Activated B cell treated with CpG ODN at 0.5 μM for 24 hours (primary cell): ENCODE measurements around the gene AFAP1L2. TPM values are rescaled to one million over a fixed set of nuclear protein-coding genes. Genes with fewer than 3 reads are reported as not detected.

Source experiments
- ATAC-seq: fragments of 200-7000 bp; cut with Tn5 transposase; one replicate; pipeline ENCODE4 v1.10.0; 2021; ENCODE audit warnings: low read depth, mild to moderate bottlenecking, moderate library complexity
- CTCF ChIA-PET: fragments of 350-600 bp; sonication (Branson Sonifier 250); formaldehyde crosslinking; loops from one replicate; lab custom pipeline; 2021; ENCODE audit warnings: antibody characterized with exemption; lab: Charles Lee
- POLR2A ChIA-PET: fragments of 350-600 bp; sonication (Branson Sonifier 250); formaldehyde crosslinking; loops from one replicate; lab custom pipeline; 2021; ENCODE audit warnings: antibody characterized with exemption; lab: Charles Lee
- DNase-seq: peaks from one replicate; pipeline ENCODE4 v3.0.0; 2022
- H3K27ac Mint-ChIP-seq: one replicate; pipeline ENCODE4 v1.8.0; 2020; ENCODE audit warnings: mixed read lengths
- H3K27me3 Mint-ChIP-seq: one replicate; pipeline ENCODE4 v1.8.0; 2021; ENCODE audit warnings: mixed read lengths
- H3K36me3 Mint-ChIP-seq: one replicate; pipeline ENCODE4 v1.8.0; 2021; ENCODE audit warnings: low read depth, mixed read lengths
- H3K4me1 Mint-ChIP-seq: one replicate; pipeline ENCODE4 v1.8.0; 2021; ENCODE audit warnings: mixed read lengths
- H3K4me3 Mint-ChIP-seq: one replicate; pipeline ENCODE4 v1.8.0; 2020; ENCODE audit warnings: mild to moderate bottlenecking, mixed read lengths
- H3K9me3 Mint-ChIP-seq: one replicate; pipeline ENCODE4 v1.8.0; 2020; ENCODE audit warnings: mixed read lengths
- intact Hi-C: fragments of 100-400 bp; cut with micrococcal nuclease; formaldehyde crosslinking; loops from one replicate; pipeline ENCODE4 v1.15.1; 2024
- total RNA-seq: library from RNA; stranded (reverse); gene quantifications from 2 replicates; pipeline ENCODE4 v1.2.3, GENCODE V29; 2022
- TF ChIP-seq, protein P1 (sequence below): fragments of 200-600 bp; IDR thresholded peaks from one replicate; pipeline ENCODE4 v1.8.0; 2022; ENCODE audit warnings: antibody characterized with exemption, mild to moderate bottlenecking

AFAP1L2 gene
- total RNA-seq, 1 donor from 2014 or later, result 0.89 TPM

DNA sequence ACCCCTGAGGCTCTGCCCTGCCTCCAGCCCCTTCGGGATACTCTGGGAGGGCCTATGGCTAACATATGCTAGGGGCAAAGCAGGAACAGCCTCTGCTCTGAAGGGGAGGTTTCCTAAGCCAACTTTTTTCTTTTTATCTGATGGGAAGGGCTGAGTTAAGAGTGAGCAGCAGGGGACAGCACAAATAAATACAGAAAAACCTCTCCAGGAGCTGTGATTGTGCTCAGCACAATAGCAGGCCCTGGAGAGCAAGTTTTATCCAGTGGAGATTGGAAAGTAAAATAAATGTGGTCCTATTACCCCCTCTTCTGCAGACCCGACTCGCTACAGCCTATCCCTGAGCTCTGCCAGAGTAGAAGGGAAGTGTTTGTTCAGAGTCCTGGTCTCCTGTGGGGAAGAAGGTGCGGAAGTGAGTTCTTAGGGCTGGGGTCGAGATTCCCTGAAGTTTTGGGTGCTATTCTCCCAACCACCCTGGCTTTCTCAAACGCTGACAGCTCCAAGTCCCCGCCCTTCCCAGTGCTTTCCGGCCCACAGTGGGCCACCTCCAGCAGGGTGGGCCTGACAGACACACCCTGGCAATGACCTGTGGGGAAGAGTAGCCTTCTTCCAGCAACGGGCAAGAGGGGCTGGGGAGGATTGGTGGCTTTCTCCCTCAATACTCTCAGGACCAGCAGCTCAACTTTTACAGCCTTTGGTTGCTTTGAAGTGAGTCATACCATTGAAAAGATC, 23.0 kb upstream of the AFAP1L2 start:
- TF ChIP-seq, protein P1, sequence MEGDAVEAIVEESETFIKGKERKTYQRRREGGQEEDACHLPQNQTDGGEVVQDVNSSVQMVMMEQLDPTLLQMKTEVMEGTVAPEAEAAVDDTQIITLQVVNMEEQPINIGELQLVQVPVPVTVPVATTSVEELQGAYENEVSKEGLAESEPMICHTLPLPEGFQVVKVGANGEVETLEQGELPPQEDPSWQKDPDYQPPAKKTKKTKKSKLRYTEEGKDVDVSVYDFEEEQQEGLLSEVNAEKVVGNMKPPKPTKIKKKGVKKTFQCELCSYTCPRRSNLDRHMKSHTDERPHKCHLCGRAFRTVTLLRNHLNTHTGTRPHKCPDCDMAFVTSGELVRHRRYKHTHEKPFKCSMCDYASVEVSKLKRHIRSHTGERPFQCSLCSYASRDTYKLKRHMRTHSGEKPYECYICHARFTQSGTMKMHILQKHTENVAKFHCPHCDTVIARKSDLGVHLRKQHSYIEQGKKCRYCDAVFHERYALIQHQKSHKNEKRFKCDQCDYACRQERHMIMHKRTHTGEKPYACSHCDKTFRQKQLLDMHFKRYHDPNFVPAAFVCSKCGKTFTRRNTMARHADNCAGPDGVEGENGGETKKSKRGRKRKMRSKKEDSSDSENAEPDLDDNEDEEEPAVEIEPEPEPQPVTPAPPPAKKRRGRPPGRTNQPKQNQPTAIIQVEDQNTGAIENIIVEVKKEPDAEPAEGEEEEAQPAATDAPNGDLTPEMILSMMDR, result no peak
- Mint-ChIP-seq H3K9me3 (no peaks in the 10 kb centered on the region), H3K36me3 (peaks cover 24% of the 10 kb centered on the region), H3K27ac (no peak overlapping the region), H3K4me1 (no peaks in the 10 kb centered on the region), H3K27me3 (no peaks in the 10 kb centered on the region), H3K4me3 (no peak overlapping the region)
- ATAC-seq (no peak), DNase-seq (no peak)
- CTCF ChIA-PET, result no interaction called here
- intact Hi-C loops, result no loop called here
- POLR2A ChIA-PET, result no interaction called here

DNA sequence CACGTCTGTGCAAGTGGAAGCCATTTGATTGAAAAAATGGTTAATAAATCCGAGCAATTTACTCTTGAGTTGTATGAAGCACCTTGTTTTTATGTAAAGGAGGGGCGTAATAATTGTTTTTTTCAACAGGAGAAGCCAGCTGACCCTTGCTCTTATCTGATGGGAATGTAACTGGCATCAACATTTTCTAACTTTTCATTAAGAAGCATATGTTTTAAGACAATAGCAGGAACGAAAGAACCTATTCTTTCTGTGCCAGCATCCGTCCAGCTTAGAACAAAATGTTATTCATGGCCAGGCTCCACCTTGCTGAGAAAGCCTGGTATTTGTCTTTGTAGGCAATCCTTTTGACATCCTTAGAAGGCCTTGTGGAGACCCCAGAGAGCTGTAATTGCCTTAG, 22.2 kb upstream of the AFAP1L2 start:
- POLR2A ChIA-PET, result no interaction called here
- ATAC-seq (no peak), DNase-seq (no peak)
- Mint-ChIP-seq H3K4me1 (no peaks in the 10 kb centered on the region), H3K9me3 (no peaks in the 10 kb centered on the region), H3K36me3 (peaks cover 18% of the 10 kb centered on the region), H3K27ac (no peak overlapping the region), H3K4me3 (no peak overlapping the region), H3K27me3 (no peaks in the 10 kb centered on the region)
- CTCF ChIA-PET, result no interaction called here
- TF ChIP-seq, protein P1, result no peak
- intact Hi-C loops, result no loop called here

- CTCF ChIA-PET, result no interaction called here
- H3K9me3 Mint-ChIP-seq, result peaks cover 6% of the 10 kb centered on the region
- H3K36me3 Mint-ChIP-seq, result no peaks in the 10 kb centered on the region
- POLR2A ChIA-PET, result no interaction called here
- no peak for DNase-seq
- no peak overlapping the region for H3K4me3 Mint-ChIP-seq
- H3K4me1 Mint-ChIP-seq, result peaks cover 2% of the 10 kb centered on the region
- intact Hi-C loops, result no loop called here
- no peak for ATAC-seq
- TF ChIP-seq, protein P1, result no peak
- H3K27ac Mint-ChIP-seq, result no peak overlapping the region
- peaks cover 13% of the 10 kb centered on the region for H3K27me3 Mint-ChIP-seq
Observed at GRCh38 chr10:114420811-114421485, 16.6 kb upstream of the AFAP1L2 start.

DNA sequence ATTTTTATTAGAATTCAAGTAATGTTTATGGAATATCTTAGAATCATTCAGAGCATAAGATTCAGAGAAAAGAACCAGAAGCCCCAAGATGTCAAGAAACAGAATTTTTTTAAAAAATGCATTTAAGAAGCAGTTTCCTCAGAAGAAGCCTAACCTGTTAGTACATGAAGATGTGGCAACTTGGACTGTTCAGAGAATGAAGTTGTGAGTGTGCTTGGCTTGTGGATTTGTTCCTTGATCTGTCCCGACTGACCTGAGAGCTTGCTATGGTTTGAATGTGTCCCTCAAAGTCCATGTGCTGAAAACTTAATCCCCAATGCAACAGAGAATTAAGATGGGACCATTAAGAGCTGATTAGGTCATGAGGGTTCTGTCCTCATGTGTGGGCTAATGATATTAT, 13.8 kb upstream of the AFAP1L2 start:
- DNase-seq (no peak), ATAC-seq (no peak)
- Mint-ChIP-seq H3K27ac (no peak overlapping the region), H3K27me3 (peaks cover 14% of the 10 kb centered on the region), H3K9me3 (peaks cover 6% of the 10 kb centered on the region), H3K36me3 (no peaks in the 10 kb centered on the region), H3K4me3 (no peak overlapping the region), H3K4me1 (peaks cover 2% of the 10 kb centered on the region)
- intact Hi-C loops, result no loop called here
- ChIA-PET POLR2A (no interaction called here), CTCF (no interaction called here)
- TF ChIP-seq, protein P1, result no peak

GRCh38 chr10:114412907-114413797, 8.8 kb upstream of the AFAP1L2 start:
- no peak overlapping the region for H3K4me3 Mint-ChIP-seq
- H3K27ac Mint-ChIP-seq, result no peak overlapping the region
- TF ChIP-seq, protein P1, result no peak
- H3K36me3 Mint-ChIP-seq, result no peaks in the 10 kb centered on the region
- no peaks in the 10 kb centered on the region for H3K4me1 Mint-ChIP-seq
- ChIA-PET POLR2A (no interaction called here), CTCF (no interaction called here)
- intact Hi-C loops, result no loop called here
- H3K9me3 Mint-ChIP-seq, result peaks cover under 1% of the 10 kb centered on the region
- no peak for DNase-seq
- no peak for ATAC-seq
- H3K27me3 Mint-ChIP-seq, result peaks cover 17% of the 10 kb centered on the region
